Trophoblast cell (in vitro differentiated cells and primary cell): ENCODE measurements around the gene SASH3.

Experiments used
- DNase-seq, 2 donors: peaks; one replicate each; pipeline ENCODE4 v3.0.0-alpha.2; 2016
- H2AFZ ChIP-seq: 2 replicates; pipeline ENCODE4 v1.6.1; 2013; ENCODE audit warnings: low read length, moderate library complexity, mild to moderate bottlenecking; ENCODE audit not compliant: insufficient read depth, poor library complexity
- H2AK5ac ChIP-seq: 2 replicates; pipeline ENCODE4 v1.6.1; 2013; ENCODE audit warnings: mild to moderate bottlenecking, low read length
- H2BK120ac ChIP-seq: 2 replicates; pipeline ENCODE4 v1.6.1; 2013; ENCODE audit warnings: low read length, mild to moderate bottlenecking, moderate library complexity; ENCODE audit not compliant: insufficient read depth, poor library complexity
- H2BK12ac ChIP-seq: 2 replicates; pipeline ENCODE4 v1.6.1; 2013; ENCODE audit warnings: mild to moderate bottlenecking, low read length, moderate library complexity
- H2BK5ac ChIP-seq: 2 replicates; pipeline ENCODE4 v1.6.1; 2013; ENCODE audit warnings: low read length, low read depth, moderate library complexity, mild to moderate bottlenecking; ENCODE audit not compliant: poor library complexity
- H3K14ac ChIP-seq: 2 replicates; pipeline ENCODE4 v1.6.1; 2013; ENCODE audit warnings: mild to moderate bottlenecking, low read length
- H3K18ac ChIP-seq: 2 replicates; pipeline ENCODE4 v1.6.1; 2013; ENCODE audit warnings: mild to moderate bottlenecking, low read length
- H3K23ac ChIP-seq: 2 replicates; pipeline ENCODE4 v1.6.1; 2013; ENCODE audit warnings: low read length
- H3K27ac ChIP-seq: 2 replicates; pipeline ENCODE4 v1.5.1; 2013; ENCODE audit warnings: low read depth, mild to moderate bottlenecking, inconsistent platforms, low read length, moderate library complexity
- H3K27me3 ChIP-seq: 2 replicates; pipeline ENCODE4 v1.6.1; 2013; ENCODE audit warnings: inconsistent platforms, mild to moderate bottlenecking, low read length, moderate library complexity; ENCODE audit not compliant: insufficient read depth
- H3K36me3 ChIP-seq, 2 experiments: 1 replicate in 1 of 2; 2 replicates in 1 of 2; pipeline ENCODE4 v1.6.1; 2013; ENCODE audit warnings: low read length in 2 of 2, mild to moderate bottlenecking in 2 of 2, moderate library complexity in 1 of 2; ENCODE audit not compliant: insufficient read depth in 2 of 2, control insufficient read depth in 1 of 2
- H3K4ac ChIP-seq: 2 replicates; pipeline ENCODE4 v1.6.1; 2013; ENCODE audit warnings: low read depth, mild to moderate bottlenecking, low read length, moderate library complexity
- H3K4me1 ChIP-seq, 2 experiments: 1 replicate in 1 of 2; 2 replicates in 1 of 2; pipeline ENCODE4 v1.6.1; 2013; ENCODE audit warnings: low read length in 2 of 2, mild to moderate bottlenecking in 2 of 2, moderate library complexity in 1 of 2; ENCODE audit not compliant: insufficient read depth in 2 of 2, control insufficient read depth in 1 of 2
- H3K4me2 ChIP-seq: 2 replicates; pipeline ENCODE4 v1.6.1; 2013; ENCODE audit warnings: inconsistent platforms, mild to moderate bottlenecking, low read length, moderate library complexity
- H3K4me3 ChIP-seq: 2 replicates; pipeline ENCODE4 v1.5.1; 2013; ENCODE audit warnings: mild to moderate bottlenecking, low read depth, low read length, inconsistent platforms
- H3K79me1 ChIP-seq: one replicate; pipeline ENCODE4 v1.6.1; 2013; ENCODE audit warnings: low read length
- H3K79me2 ChIP-seq: 2 replicates; pipeline ENCODE4 v1.6.1; 2013; ENCODE audit warnings: low read length, mild to moderate bottlenecking; ENCODE audit not compliant: control insufficient read depth, insufficient read depth, poor library complexity
- H3K9ac ChIP-seq: 2 replicates; pipeline ENCODE4 v1.6.1; 2013; ENCODE audit warnings: mild to moderate bottlenecking, low read length
- H3K9me3 ChIP-seq: 2 replicates; pipeline ENCODE4 v1.6.1; 2013; ENCODE audit warnings: low read depth, mild to moderate bottlenecking, control low read depth, inconsistent platforms, low read length; ENCODE audit not compliant: insufficient read depth
- H4K12ac ChIP-seq: 2 replicates; pipeline ENCODE4 v1.6.1; 2013; ENCODE audit warnings: low read depth, mild to moderate bottlenecking, low read length, moderate library complexity
- H4K8ac ChIP-seq: 2 replicates; pipeline ENCODE4 v1.6.1; 2013; ENCODE audit warnings: low read depth, mild to moderate bottlenecking, low read length, moderate library complexity
- H4K91ac ChIP-seq: one replicate; pipeline ENCODE4 v1.6.1; 2013; ENCODE audit warnings: low read depth, mild to moderate bottlenecking, low read length, moderate library complexity
- WGBS: extraction: QIAGEN DNeasy Blood & Tissue Kit; methylation state at CpG from one replicate; pipeline ENCODE4 v1.1.7; 2013; ENCODE audit warnings: missing lambda C conversion rate; ENCODE audit not compliant: insufficient read length, insufficient coverage; ENCODE audit errors: extremely low coverage; 5-methylcytosine and 5-hydroxymethylcytosine counted together

Gene SASH3

GRCh38 chrX:129750971-129751370 is 28.8 kb upstream of the SASH3 start:
- no peak for DNase-seq
- H3K4me2 ChIP-seq, result no peak overlapping the region
- H2BK120ac ChIP-seq, result no peak overlapping the region
- no peak overlapping the region for H4K91ac ChIP-seq
- H2BK12ac ChIP-seq, result no peak overlapping the region
- no peaks in the 10 kb centered on the region for H3K9me3 ChIP-seq
- no peak overlapping the region for H3K14ac ChIP-seq
- no peak overlapping the region for H3K27ac ChIP-seq
- no peak overlapping the region for H2AFZ ChIP-seq
- H2AK5ac ChIP-seq, result no peak overlapping the region
- H3K79me1 ChIP-seq, result no peaks in the 10 kb centered on the region
- H3K4me1 ChIP-seq, result no peaks in the 10 kb centered on the region
- no peak overlapping the region for H3K4ac ChIP-seq
- H4K8ac ChIP-seq, result no peak overlapping the region
- no peak overlapping the region for H3K9ac ChIP-seq
- no peaks in the 10 kb centered on the region for H3K79me2 ChIP-seq
- H3K4me3 ChIP-seq, result no peak overlapping the region
- H3K27me3 ChIP-seq, result no peaks in the 10 kb centered on the region
- H2BK5ac ChIP-seq, result no peak overlapping the region
- H3K23ac ChIP-seq, result no peak overlapping the region
- H3K18ac ChIP-seq, result no peak overlapping the region
- no peaks in the 10 kb centered on the region for H3K36me3 ChIP-seq
- no CpG with 5 or more reads among the region's 8 CpGs for WGBS
- H4K12ac ChIP-seq, result no peak overlapping the region

GRCh38 chrX:129754056-129755024 is 25.4 kb upstream of the SASH3 start:
- H3K27me3 ChIP-seq, result no peaks in the 10 kb centered on the region
- no CpG with 5 or more reads among the region's 22 CpGs for WGBS
- H4K8ac ChIP-seq, result no peak overlapping the region
- no peak overlapping the region for H4K12ac ChIP-seq
- no peaks in the 10 kb centered on the region for H3K36me3 ChIP-seq
- no peaks in the 10 kb centered on the region for H3K79me1 ChIP-seq
- H2AFZ ChIP-seq, result no peak overlapping the region
- no peak overlapping the region for H3K4ac ChIP-seq
- no peak overlapping the region for H3K4me2 ChIP-seq
- no peak overlapping the region for H2AK5ac ChIP-seq
- H3K79me2 ChIP-seq, result no peaks in the 10 kb centered on the region
- H3K4me3 ChIP-seq, result no peak overlapping the region
- H3K18ac ChIP-seq, result no peak overlapping the region
- no peak overlapping the region for H4K91ac ChIP-seq
- H3K23ac ChIP-seq, result no peak overlapping the region
- no peak for DNase-seq
- H2BK12ac ChIP-seq, result no peak overlapping the region
- H3K4me1 ChIP-seq, result no peaks in the 10 kb centered on the region
- H3K27ac ChIP-seq, result no peak overlapping the region
- no peak overlapping the region for H2BK5ac ChIP-seq
- no peak overlapping the region for H3K14ac ChIP-seq
- H3K9ac ChIP-seq, result no peak overlapping the region
- H3K9me3 ChIP-seq, result no peaks in the 10 kb centered on the region
- H2BK120ac ChIP-seq, result no peak overlapping the region

- H3K4me2 ChIP-seq, result no peak overlapping the region
- no peaks in the 10 kb centered on the region for H3K36me3 ChIP-seq
- H2BK12ac ChIP-seq, result no peak overlapping the region
- no peaks in the 10 kb centered on the region for H3K79me2 ChIP-seq
- H3K14ac ChIP-seq, result no peak overlapping the region
- WGBS, result no CpG with 5 or more reads among the region's 18 CpGs
- no peak overlapping the region for H2BK120ac ChIP-seq
- no peak overlapping the region for H2AK5ac ChIP-seq
- no peak overlapping the region for H3K23ac ChIP-seq
- no peaks in the 10 kb centered on the region for H3K9me3 ChIP-seq
- no peaks in the 10 kb centered on the region for H3K79me1 ChIP-seq
- H4K91ac ChIP-seq, result no peak overlapping the region
- no peak overlapping the region for H4K12ac ChIP-seq
- H3K27ac ChIP-seq, result no peak overlapping the region
- no peak overlapping the region for H3K18ac ChIP-seq
- H4K8ac ChIP-seq, result no peak overlapping the region
- H3K9ac ChIP-seq, result no peak overlapping the region
- no peaks in the 10 kb centered on the region for H3K4me1 ChIP-seq
- H3K4me3 ChIP-seq, result no peak overlapping the region
- no peak overlapping the region for H2BK5ac ChIP-seq
- no peak overlapping the region for H2AFZ ChIP-seq
- H3K4ac ChIP-seq, result no peak overlapping the region
- no peak for DNase-seq
- H3K27me3 ChIP-seq, result no peaks in the 10 kb centered on the region
Observed at GRCh38 chrX:129755779-129756650, 23.7 kb upstream of the SASH3 start.

GRCh38 chrX:129759576-129760061 is 20.1 kb upstream of the SASH3 start:
- DNase-seq, result peak; percentile 39 to 59
- Histone ChIP-seq H3K79me1 (no peaks in the 10 kb centered on the region), H3K4me2 (no peak overlapping the region), H3K79me2 (no peaks in the 10 kb centered on the region), H3K4me3 (no peak overlapping the region), H2AK5ac (no peak overlapping the region), H2BK12ac (no peak overlapping the region), H3K18ac (no peak overlapping the region), H3K27ac (no peak overlapping the region), H3K27me3 (no peaks in the 10 kb centered on the region), H3K9ac (no peak overlapping the region), H3K23ac (no peak overlapping the region), H3K14ac (no peak overlapping the region), H3K4ac (no peak overlapping the region), H3K36me3 (no peaks in the 10 kb centered on the region), H3K9me3 (no peaks in the 10 kb centered on the region), H4K12ac (no peak overlapping the region), H2AFZ (peak overlapping the region; percentile 17), H4K8ac (no peak overlapping the region), H4K91ac (no peak overlapping the region), H3K4me1 (no peaks in the 10 kb centered on the region), H2BK5ac (no peak overlapping the region), H2BK120ac (no peak overlapping the region)
- no CpG with 5 or more reads among the region's 14 CpGs for WGBS
